Endothelial cell of umbilical vein (primary cell): ENCODE measurements around the gene TM4SF4. TPM values are rescaled to one million over a fixed set of nuclear protein-coding genes. Genes with fewer than 3 reads are reported as not detected.

Experiments used
- BruUV-seq: library from RNA; stranded (reverse); fragments of 400-500 nt; replicated peaks from 2 replicates; lab custom pipeline; 2021; lab: Mats Ljungman, UMichigan
- CTCF ChIA-PET: fragments of 300-600, 350-600 bp; sonication (Branson Sonifier 250); formaldehyde crosslinking; loops from one replicate; lab custom pipeline; 2021; ENCODE audit warnings: antibody characterized with exemption, inconsistent platforms; lab: Charles Lee
- POLR2A ChIA-PET: fragments of 300-600, 350-600 bp; sonication (Branson Sonifier 250); formaldehyde crosslinking; loops from one replicate; lab custom pipeline; 2021; ENCODE audit warnings: antibody characterized with exemption, inconsistent platforms; lab: Charles Lee
- DNase-seq: peaks from one replicate; pipeline ENCODE4 v3.0.0-alpha.2; 2011; ENCODE audit warnings: low read depth, low spot score
- FAIRE-seq: peaks from 2 replicates; lab custom pipeline; 2011; peaks lifted over from hg19 to GRCh38; lab: Jason Lieb, UNC
- H2AFZ ChIP-seq: 2 replicates; pipeline ENCODE4 v1.6.0; 2012; ENCODE audit warnings: low read depth, low read length, control low read depth, inconsistent platforms
- H3K27ac ChIP-seq: 2 replicates; pipeline ENCODE4 v1.5.1; 2011; ENCODE audit warnings: low read depth, mild to moderate bottlenecking, control low read depth, low read length, moderate library complexity; ENCODE audit not compliant: insufficient read depth
- H3K27me3 ChIP-seq, 2 experiments: 2 replicates each; pipeline versions ENCODE4 v1.6.0 to v1.6.1; 2011; ENCODE audit warnings: low read length in 2 of 2, mixed read lengths in 1 of 2; ENCODE audit not compliant: control insufficient read depth in 2 of 2, insufficient read depth in 2 of 2
- H3K36me3 ChIP-seq, 2 experiments: 2 replicates in 1 of 2; 3 replicates in 1 of 2; pipeline ENCODE4 v1.5.1; 2011; ENCODE audit warnings: low read length in 2 of 2, mild to moderate bottlenecking in 1 of 2, moderate library complexity in 1 of 2; ENCODE audit not compliant: control insufficient read depth in 2 of 2, insufficient read depth in 2 of 2; ENCODE audit errors: extremely low read depth in 1 of 2
- H3K4me1 ChIP-seq: 3 replicates; pipeline ENCODE4 v1.5.1; 2011; ENCODE audit warnings: mild to moderate bottlenecking, low read length; ENCODE audit not compliant: control insufficient read depth, insufficient read depth; ENCODE audit errors: extremely low read depth
- H3K4me2 ChIP-seq: 2 replicates; pipeline ENCODE4 v1.6.1; 2011; ENCODE audit warnings: low read length, control low read depth, mixed read lengths; ENCODE audit not compliant: insufficient read depth
- H3K4me3 ChIP-seq, 3 experiments: fragments of 200-600 bp in 1 of 3; sonication (generic), shearing (Covaris generic) in 1 of 3; replicated peaks in 1 of 3; 2 replicates each; pipeline ENCODE4 v1.5.1; 2011 to 2016; ENCODE audit warnings: control low read depth in 3 of 3, low read length in 3 of 3, mild to moderate bottlenecking in 2 of 3, inconsistent platforms in 1 of 3, low read depth in 1 of 3, moderate library complexity in 1 of 3; ENCODE audit not compliant: insufficient read depth in 1 of 3
- H3K79me2 ChIP-seq: 2 replicates; pipeline ENCODE4 v1.6.0; 2012; ENCODE audit warnings: low read length, inconsistent platforms; ENCODE audit not compliant: control insufficient read depth, insufficient read depth
- H3K9ac ChIP-seq: replicated peaks from 2 replicates; pipeline ENCODE3; 2011; ENCODE audit warnings: low read length, control low read depth; ENCODE audit not compliant: insufficient read depth; ENCODE audit errors: extremely low read depth
- H3K9me1 ChIP-seq: replicated peaks from 3 replicates; pipeline ENCODE4 v1.6.0; 2011; ENCODE audit warnings: mild to moderate bottlenecking, low read length; ENCODE audit not compliant: control insufficient read depth, insufficient read depth; ENCODE audit errors: extremely low read depth
- H3K9me3 ChIP-seq: replicated peaks from 2 replicates; pipeline ENCODE4 v1.5.1; 2012; ENCODE audit warnings: low read length, inconsistent platforms; ENCODE audit not compliant: control insufficient read depth, insufficient read depth
- H4K20me1 ChIP-seq: replicated peaks from 2 replicates; pipeline ENCODE3; 2011; ENCODE audit warnings: mild to moderate bottlenecking, low read length; ENCODE audit not compliant: control insufficient read depth, insufficient read depth; ENCODE audit errors: extremely low read depth
- FOS ChIP-seq: IDR thresholded peaks from 2 replicates; pipeline ENCODE4 v1.6.1; 2011; ENCODE audit warnings: mild to moderate bottlenecking, low read length, moderate library complexity, borderline replicate concordance; ENCODE audit not compliant: insufficient read depth
- GATA2 ChIP-seq: IDR thresholded peaks from 2 replicates; pipeline ENCODE4 v1.7.0; 2011; ENCODE audit warnings: low read depth, mild to moderate bottlenecking, moderate library complexity, mixed read lengths, low read length; ENCODE audit not compliant: insufficient read length, insufficient read depth
- JUN ChIP-seq: IDR thresholded peaks from 2 replicates; pipeline ENCODE4 v1.6.1; 2011; ENCODE audit warnings: borderline replicate concordance, low read depth; ENCODE audit not compliant: insufficient read length, insufficient read depth
- MYC ChIP-seq: IDR thresholded peaks from one replicate; pipeline ENCODE4 v1.6.1; 2011; ENCODE audit warnings: mild to moderate bottlenecking, low read depth, low read length
- POLR2A ChIP-seq: IDR thresholded peaks from 2 replicates; pipeline ENCODE4 v1.6.1; 2012; ENCODE audit warnings: low read depth, mild to moderate bottlenecking, control low read depth, low read length
- POLR2AphosphoS5 ChIP-seq: IDR thresholded peaks from 2 replicates; pipeline ENCODE4 v1.6.1; 2012; ENCODE audit warnings: low read depth, mild to moderate bottlenecking, control low read depth, low read length, moderate library complexity; ENCODE audit not compliant: insufficient read depth
- dilution Hi-C: fragments of 300-500 bp; cut with MboI; formaldehyde crosslinking; loops from one replicate; pipeline ENCODE4 v1.15.0; 2019; ENCODE audit warnings: low sequenced_read_pairs; ENCODE audit not compliant: extremely low pct_ligation_motif_present
- intact Hi-C: fragments of 100-400 bp; cut with micrococcal nuclease; formaldehyde crosslinking; loops from one replicate; pipeline ENCODE4 v1.10.0; 2022
- polyA plus RNA-seq, 4 experiments: library from polyadenylated mRNA; depleted of rRNA in 3 of 4; stranded (reverse) in 3 of 4; unstranded in 1 of 4; fragments of >200 nt; gene quantifications; 2 replicates each; pipeline versions ENCODE4 v1.2.1 to v1.2.3, GENCODE V29; 2011 to 2012; ENCODE audit warnings: missing spikeins in 1 of 4
- total RNA-seq: library from RNA; stranded (reverse); gene quantifications from 2 replicates; pipeline ENCODE4 v1.2.3, GENCODE V29; 2021
- TF ChIP-seq, protein P1 (sequence below): IDR thresholded peaks from 2 replicates; pipeline ENCODE4 v1.6.1; 2011; ENCODE audit not compliant: insufficient read depth, insufficient read length

Gene TM4SF4
- total and polyA plus RNA-seq, 2 donors (not counting 3 experiments of a cell fraction or from before 2014, with no cell fraction given): not detected

GRCh38 chr3:149494759-149495580 is 20.5 kb downstream of the TM4SF4 start:
- ChIA-PET CTCF (interaction anchor here (0.6 to 7.2 kb wide), 15 partner anchors 9 to 539 kb away, joined by 3 to 122 read pairs (median 4); no protein-coding TSS in a partner anchor), POLR2A (interaction anchor here (1.2 kb wide), 1 partner anchor 13 kb away, joined by 3 read pairs; no protein-coding TSS in a partner anchor)
- H3K4me1 ChIP-seq: peaks cover 4% of the 10 kb centered on the region
- FAIRE-seq (no peak), DNase-seq (no peak)
- intact Hi-C loops: loop anchor here (1.0 to 10.0 kb wide), 4 partner anchors 222 to 440 kb away; no protein-coding TSS in a partner anchor
- no peaks in the 10 kb centered on the region for H3K27me3 ChIP-seq
- no peak overlapping the region for H3K9ac ChIP-seq
- dilution Hi-C loops: no loop called here
- no TSS peak for BruUV-seq
- H3K4me3 ChIP-seq: no peak overlapping the region
- no peak overlapping the region for H2AFZ ChIP-seq
- TF ChIP-seq MYC: no peak
- no peak for TF ChIP-seq GATA2
- TF ChIP-seq JUN: peak; percentile 28
- no peak for TF ChIP-seq POLR2AphosphoS5
- peak; percentile 40 for TF ChIP-seq FOS
- TF ChIP-seq POLR2A: no peak
- TF ChIP-seq, protein P1, sequence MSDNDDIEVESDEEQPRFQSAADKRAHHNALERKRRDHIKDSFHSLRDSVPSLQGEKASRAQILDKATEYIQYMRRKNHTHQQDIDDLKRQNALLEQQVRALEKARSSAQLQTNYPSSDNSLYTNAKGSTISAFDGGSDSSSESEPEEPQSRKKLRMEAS: no peak
- no peaks in the 10 kb centered on the region for H3K79me2 ChIP-seq
- H3K36me3 ChIP-seq: no peaks in the 10 kb centered on the region
- no peaks in the 10 kb centered on the region for H4K20me1 ChIP-seq
- no peak overlapping the region for H3K27ac ChIP-seq
- H3K9me3 ChIP-seq: no peaks in the 10 kb centered on the region
- no peak overlapping the region for H3K4me2 ChIP-seq
- no peaks in the 10 kb centered on the region for H3K9me1 ChIP-seq
